ENCODE data around the gene ALDH1L1. TPM values are rescaled to one million over a fixed set of nuclear protein-coding genes. Genes with fewer than 3 reads are reported as not detected.

ALDH1L1 gene
- total RNA-seq, 1 donor from 2014 or later = 0.06 TPM

- TF ChIP-seq, protein P1, sequence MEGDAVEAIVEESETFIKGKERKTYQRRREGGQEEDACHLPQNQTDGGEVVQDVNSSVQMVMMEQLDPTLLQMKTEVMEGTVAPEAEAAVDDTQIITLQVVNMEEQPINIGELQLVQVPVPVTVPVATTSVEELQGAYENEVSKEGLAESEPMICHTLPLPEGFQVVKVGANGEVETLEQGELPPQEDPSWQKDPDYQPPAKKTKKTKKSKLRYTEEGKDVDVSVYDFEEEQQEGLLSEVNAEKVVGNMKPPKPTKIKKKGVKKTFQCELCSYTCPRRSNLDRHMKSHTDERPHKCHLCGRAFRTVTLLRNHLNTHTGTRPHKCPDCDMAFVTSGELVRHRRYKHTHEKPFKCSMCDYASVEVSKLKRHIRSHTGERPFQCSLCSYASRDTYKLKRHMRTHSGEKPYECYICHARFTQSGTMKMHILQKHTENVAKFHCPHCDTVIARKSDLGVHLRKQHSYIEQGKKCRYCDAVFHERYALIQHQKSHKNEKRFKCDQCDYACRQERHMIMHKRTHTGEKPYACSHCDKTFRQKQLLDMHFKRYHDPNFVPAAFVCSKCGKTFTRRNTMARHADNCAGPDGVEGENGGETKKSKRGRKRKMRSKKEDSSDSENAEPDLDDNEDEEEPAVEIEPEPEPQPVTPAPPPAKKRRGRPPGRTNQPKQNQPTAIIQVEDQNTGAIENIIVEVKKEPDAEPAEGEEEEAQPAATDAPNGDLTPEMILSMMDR (conservative IDR thresholded peaks at IDR 0.05; ENCODE audit: low read depth, low read length) = no peak
- DNase-seq (ENCODE audit: low read depth) = no peak
- no peak overlapping the region for H3K4me3 ChIP-seq (ENCODE audit: low read depth, low read length)
Observed at GRCh38 chr3:126119976-126120375, 60.4 kb downstream of the ALDH1L1 start.

DNA sequence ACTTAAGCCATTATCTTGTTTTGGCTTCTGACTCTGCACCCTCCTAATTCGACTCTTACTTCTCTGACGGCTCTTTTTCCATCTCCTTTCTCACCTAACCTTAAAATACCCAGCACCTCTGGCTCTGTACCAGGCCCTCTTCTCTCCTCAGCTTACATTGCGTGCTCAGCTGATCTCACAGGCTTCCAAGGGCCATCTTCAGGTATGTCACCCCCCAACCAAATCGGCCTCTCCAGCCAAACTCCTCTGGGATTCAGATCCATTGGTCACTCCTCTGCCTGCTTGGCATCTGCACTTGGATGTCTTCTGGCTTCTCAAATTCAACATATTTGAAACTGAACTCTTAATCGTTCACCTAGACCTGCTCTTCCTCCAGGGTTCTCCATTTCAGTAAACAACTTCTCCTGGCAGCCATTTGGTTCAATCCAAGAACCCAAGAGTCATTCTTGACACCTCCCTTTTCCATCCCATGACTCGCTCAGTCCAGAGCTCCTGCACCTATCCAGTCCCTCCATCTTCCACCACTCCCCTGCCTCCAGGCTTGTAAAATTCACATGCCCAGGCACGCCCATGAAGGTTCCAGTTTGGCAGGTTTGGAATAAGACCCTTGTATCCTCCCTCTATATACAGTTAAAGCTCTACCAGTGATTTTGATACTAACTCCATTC, 61.2 kb downstream of the ALDH1L1 start:
- no peak for DNase-seq (ENCODE audit: low read depth)

GRCh38 chr3:126118591-126118990, 61.8 kb downstream of the ALDH1L1 start:
- H3K4me3 ChIP-seq (ENCODE audit: low read depth, low read length) = no peak overlapping the region
- DNase-seq (ENCODE audit: low read depth) = no peak
- TF ChIP-seq, protein P1 (conservative IDR thresholded peaks at IDR 0.05; ENCODE audit: low read depth, low read length) = no peak

More for the DNA sequence above, 61.2 kb downstream of the ALDH1L1 start:
- H3K4me3 ChIP-seq (ENCODE audit: low read depth, low read length) = no peak overlapping the region
- TF ChIP-seq, protein P1 (conservative IDR thresholded peaks at IDR 0.05; ENCODE audit: low read depth, low read length) = no peak

DNA sequence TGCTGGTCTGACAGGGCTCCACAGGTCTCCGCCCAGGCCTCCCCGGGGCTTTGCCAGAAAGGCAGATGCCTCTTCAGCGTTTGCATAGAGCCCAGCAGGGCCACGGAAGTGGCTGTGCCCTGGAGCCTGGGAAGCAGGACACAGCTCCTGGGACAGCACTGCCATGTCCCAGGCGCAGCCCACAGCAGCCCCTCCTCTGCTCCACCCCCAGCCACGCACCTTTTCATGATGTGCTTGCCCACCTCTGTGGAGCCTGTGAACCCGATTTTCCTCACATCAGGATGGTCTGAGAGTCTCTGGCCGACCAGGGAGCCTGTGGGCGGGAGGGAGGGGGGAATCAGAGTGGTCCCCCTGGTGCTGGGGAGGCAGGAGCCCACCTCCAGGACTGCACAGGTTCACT, 62.6 kb downstream of the ALDH1L1 start:
- DNase-seq (ENCODE audit: low read depth) = no peak
- H3K4me3 ChIP-seq (ENCODE audit: low read depth, low read length) = no peak overlapping the region
- TF ChIP-seq, protein P1 (conservative IDR thresholded peaks at IDR 0.05; ENCODE audit: low read depth, low read length) = no peak

- no peak for DNase-seq (ENCODE audit: low read depth)
- TF ChIP-seq, protein P1 (conservative IDR thresholded peaks at IDR 0.05; ENCODE audit: low read depth, low read length) = no peak
- no peak overlapping the region for H3K4me3 ChIP-seq (ENCODE audit: low read depth, low read length)
Observed at GRCh38 chr3:126117212-126117611, 63.2 kb downstream of the ALDH1L1 start.

DNA sequence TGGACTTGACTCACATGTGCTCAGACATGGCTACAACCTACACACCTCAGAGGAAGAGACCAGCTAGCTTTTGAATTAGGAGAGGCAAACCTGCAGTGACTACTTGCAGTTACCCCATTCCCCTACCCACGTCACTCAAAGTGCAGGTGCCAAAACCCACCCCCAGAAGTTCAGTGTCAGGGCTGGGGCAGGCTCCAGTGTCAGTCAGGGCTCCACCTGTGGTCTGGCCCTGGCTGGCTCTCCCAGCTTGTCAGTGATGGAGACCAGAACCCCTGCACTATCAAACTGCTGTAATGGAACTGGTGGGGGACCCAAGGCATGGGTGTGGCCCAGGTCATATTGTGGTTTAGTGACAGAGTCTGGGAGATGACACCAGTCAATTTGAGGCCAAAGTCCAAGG, 63.9 kb downstream of the ALDH1L1 start:
- H3K4me3 ChIP-seq (ENCODE audit: low read depth, low read length) = no peak overlapping the region
- TF ChIP-seq, protein P1 (conservative IDR thresholded peaks at IDR 0.05; ENCODE audit: low read depth, low read length) = no peak
- no peak for DNase-seq (ENCODE audit: low read depth)
